Mucosa of rectum (tissue), 2 donors: ENCODE measurements around the gene COL23A1.

Source experiments
- H3K27ac ChIP-seq, 2 donors: one replicate each; pipeline ENCODE4 v1.7.0; 2013; ENCODE audit warnings: inconsistent platforms in 2 of 2, low read depth in 2 of 2, low read length in 2 of 2
- H3K27me3 ChIP-seq, 2 donors: one replicate each; pipeline ENCODE4 v1.7.0; 2013; ENCODE audit warnings: low read length in 2 of 2; ENCODE audit not compliant: control insufficient read depth in 2 of 2, insufficient read depth in 2 of 2
- H3K36me3 ChIP-seq, 2 donors: one replicate each; pipeline ENCODE4 v1.7.0; 2013; ENCODE audit warnings: low read length in 2 of 2; ENCODE audit not compliant: control insufficient read depth in 2 of 2, insufficient read depth in 2 of 2
- H3K4me1 ChIP-seq, 2 donors: one replicate each; pipeline ENCODE4 v1.7.0; 2013; ENCODE audit warnings: low read length in 2 of 2, mild to moderate bottlenecking in 1 of 2; ENCODE audit not compliant: control insufficient read depth in 2 of 2, insufficient read depth in 2 of 2
- H3K4me3 ChIP-seq, 2 donors: one replicate each; pipeline ENCODE4 v1.7.0; 2013; ENCODE audit warnings: low read length in 2 of 2
- H3K9ac ChIP-seq, 2 donors: one replicate each; pipeline ENCODE4 v1.7.0; 2013; ENCODE audit warnings: low read length in 2 of 2, low read depth in 1 of 2, mild to moderate bottlenecking in 1 of 2
- H3K9me3 ChIP-seq, 2 donors: one replicate each; pipeline ENCODE4 v1.7.0; 2013; ENCODE audit warnings: low read length in 2 of 2; ENCODE audit not compliant: control insufficient read depth in 2 of 2
- donor health status: healthy.
- donor health status: Normal muscosa, but diverticular disease.

The COL23A1 gene

GRCh38 chr5:178439493-178440180, 150.6 kb downstream of the COL23A1 start:
- Histone ChIP-seq H3K4me3 (no peak overlapping the region), H3K27ac (no peak overlapping the region), H3K27me3 (no peaks in the 10 kb centered on the region), H3K9me3 (no peaks in the 10 kb centered on the region), H3K9ac (no peak overlapping the region), H3K4me1 (no peaks in the 10 kb centered on the region), H3K36me3 (no peaks in the 10 kb centered on the region)

GRCh38 chr5:178438796-178439195, 151.4 kb downstream of the COL23A1 start:
- Histone ChIP-seq H3K9me3 (no peaks in the 10 kb centered on the region), H3K27ac (no peak overlapping the region), H3K9ac (no peak overlapping the region), H3K4me1 (no peaks in the 10 kb centered on the region), H3K36me3 (no peaks in the 10 kb centered on the region), H3K4me3 (no peak overlapping the region), H3K27me3 (no peaks in the 10 kb centered on the region)

GRCh38 chr5:178437386-178438075, 152.7 kb downstream of the COL23A1 start:
- Histone ChIP-seq H3K4me3 (no peak overlapping the region), H3K27ac (no peak overlapping the region), H3K4me1 (no peaks in the 10 kb centered on the region), H3K9me3 (no peaks in the 10 kb centered on the region), H3K36me3 (no peaks in the 10 kb centered on the region), H3K27me3 (no peaks in the 10 kb centered on the region), H3K9ac (no peak overlapping the region)

- no peaks in the 10 kb centered on the region for H3K4me1 ChIP-seq
- H3K9me3 ChIP-seq = no peaks in the 10 kb centered on the region
- H3K4me3 ChIP-seq = no peak overlapping the region
Observed at GRCh38 chr5:178436326-178436940, 153.8 kb downstream of the COL23A1 start.

GRCh38 chr5:178435321-178436238, 154.6 kb downstream of the COL23A1 start:
- no peak overlapping the region for H3K27ac ChIP-seq
- no peaks in the 10 kb centered on the region for H3K27me3 ChIP-seq
- H3K9me3 ChIP-seq = no peaks in the 10 kb centered on the region
- H3K36me3 ChIP-seq = no peaks in the 10 kb centered on the region
- no peak overlapping the region for H3K4me3 ChIP-seq
- no peak overlapping the region for H3K9ac ChIP-seq
- H3K4me1 ChIP-seq = no peaks in the 10 kb centered on the region

More at GRCh38 chr5:178436326-178436940, 153.8 kb downstream of the COL23A1 start:
- H3K36me3 ChIP-seq = no peaks in the 10 kb centered on the region
- H3K27me3 ChIP-seq = no peaks in the 10 kb centered on the region
- no peak overlapping the region for H3K9ac ChIP-seq
- no peak overlapping the region for H3K27ac ChIP-seq

- no peak overlapping the region for H3K4me3 ChIP-seq
- no peak overlapping the region for H3K27ac ChIP-seq
- no peaks in the 10 kb centered on the region for H3K27me3 ChIP-seq
- H3K36me3 ChIP-seq = no peaks in the 10 kb centered on the region
- no peaks in the 10 kb centered on the region for H3K4me1 ChIP-seq
- H3K9me3 ChIP-seq = no peaks in the 10 kb centered on the region
- H3K9ac ChIP-seq = no peak overlapping the region
Observed at GRCh38 chr5:178434851-178435250, 155.3 kb downstream of the COL23A1 start.

- no peak overlapping the region for H3K4me3 ChIP-seq
- H3K27ac ChIP-seq = no peak overlapping the region
- H3K27me3 ChIP-seq = no peaks in the 10 kb centered on the region
- H3K9ac ChIP-seq = no peak overlapping the region
- H3K9me3 ChIP-seq = no peaks in the 10 kb centered on the region
- no peaks in the 10 kb centered on the region for H3K36me3 ChIP-seq
- H3K4me1 ChIP-seq = no peaks in the 10 kb centered on the region
Observed at GRCh38 chr5:178434016-178434761, 156.0 kb downstream of the COL23A1 start.

GRCh38 chr5:178433273-178433775, 156.9 kb downstream of the COL23A1 start:
- Histone ChIP-seq H3K27me3 (no peaks in the 10 kb centered on the region), H3K4me3 (no peak overlapping the region), H3K4me1 (no peaks in the 10 kb centered on the region), H3K9me3 (no peaks in the 10 kb centered on the region), H3K9ac (no peak overlapping the region), H3K27ac (no peak overlapping the region), H3K36me3 (no peaks in the 10 kb centered on the region)

GRCh38 chr5:178432421-178433272, 157.5 kb downstream of the COL23A1 start:
- Histone ChIP-seq H3K4me1 (no peaks in the 10 kb centered on the region), H3K36me3 (no peaks in the 10 kb centered on the region), H3K9ac (no peak overlapping the region), H3K4me3 (no peak overlapping the region), H3K27ac (no peak overlapping the region), H3K9me3 (no peaks in the 10 kb centered on the region), H3K27me3 (no peaks in the 10 kb centered on the region)
